ENCODE data around the gene REEP3.

Gene REEP3

GRCh38 chr10:63673846-63674245 lies 152.6 kb downstream of the REEP3 start:
- no peak for DNase-seq
- TF ChIP-seq CTCF (IDR thresholded peaks at IDR 0.05; ENCODE audit: low read depth, low read length) = no peak
- Histone ChIP-seq H3K4me3 (ENCODE audit: low read depth, low read length) (no peak overlapping the region), H3K9me3 (no peaks in the 10 kb centered on the region), H3K36me3 (no peaks in the 10 kb centered on the region), H3K27me3 (no peaks in the 10 kb centered on the region), H3K4me1 (peaks cover 19% of the 10 kb centered on the region; the same call in 1 of the 2 replicates)

Data from BE2C (cell line).